GM19395 (cell line): ENCODE data around the gene KRTAP9-2.
"Not testable (repeated sequence)": the region's sequence is repeated elsewhere in the genome, so short reads cannot be mapped to it uniquely, and the experiment has no call there.

Experiments
- ATAC-seq: cut with Tn5 transposase; IDR thresholded peaks from one replicate; pipeline ENCODE4 v1.9.1; 2021; ENCODE audit warnings: mild to moderate bottlenecking, moderate library complexity; ENCODE audit not compliant: unreplicated experiment

The KRTAP9-2 gene, protein sequence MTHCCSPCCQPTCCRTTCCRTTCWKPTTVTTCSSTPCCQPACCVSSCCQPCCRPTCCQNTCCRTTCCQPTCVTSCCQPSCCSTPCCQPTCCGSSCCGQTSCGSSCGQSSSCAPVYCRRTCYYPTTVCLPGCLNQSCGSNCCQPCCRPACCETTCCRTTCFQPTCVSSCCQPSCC

GRCh38 chr17:41226598-41227095, at the start of gene KRTAP9-2:
Gene KRTAP9-2, plus strand, starts transcription at chr17:41226648. Its CDS starts 7 bp downstream, at chr17:41226655.
- ATAC-seq: not testable (repeated sequence)

- no peak for ATAC-seq
These were observed 49.6 kb upstream of the KRTAP9-2 start for GRCh38 chr17:41176744-41177387.

DNA sequence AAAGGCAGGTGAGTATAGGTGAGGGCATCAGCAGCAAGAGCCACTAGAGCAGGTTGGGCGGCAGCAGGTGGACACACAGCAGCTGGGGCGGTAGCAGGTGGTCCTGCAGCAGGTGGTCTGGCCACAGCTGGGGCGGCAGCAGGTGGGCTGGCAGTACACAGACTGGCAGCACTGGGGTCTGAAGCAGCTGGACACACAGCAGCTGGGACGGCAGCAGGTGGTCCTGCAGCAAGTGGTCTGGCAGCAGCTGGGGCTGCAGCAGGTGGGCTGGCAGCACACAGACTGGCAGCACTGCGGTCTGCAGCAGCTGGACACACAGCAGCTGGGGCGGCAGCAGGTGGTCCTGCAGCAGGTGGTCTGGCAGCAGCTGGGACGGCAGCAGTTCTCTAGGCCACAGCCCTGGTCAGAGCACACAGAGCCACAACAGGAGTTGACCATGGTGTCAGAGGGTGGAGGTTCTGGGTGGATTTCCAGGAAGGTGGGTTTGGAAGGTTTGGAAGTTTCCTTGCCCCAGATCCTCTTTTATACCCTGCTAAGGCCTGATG, 48.6 kb upstream of the KRTAP9-2 start, which contains the start of gene KRTAP4-2:
TSS of gene KRTAP4-2 (minus strand) at position 495 of the 545 bp plus-strand sequence. CDS start at position 438, 57 bp downstream.
- no peak for ATAC-seq

DNA sequence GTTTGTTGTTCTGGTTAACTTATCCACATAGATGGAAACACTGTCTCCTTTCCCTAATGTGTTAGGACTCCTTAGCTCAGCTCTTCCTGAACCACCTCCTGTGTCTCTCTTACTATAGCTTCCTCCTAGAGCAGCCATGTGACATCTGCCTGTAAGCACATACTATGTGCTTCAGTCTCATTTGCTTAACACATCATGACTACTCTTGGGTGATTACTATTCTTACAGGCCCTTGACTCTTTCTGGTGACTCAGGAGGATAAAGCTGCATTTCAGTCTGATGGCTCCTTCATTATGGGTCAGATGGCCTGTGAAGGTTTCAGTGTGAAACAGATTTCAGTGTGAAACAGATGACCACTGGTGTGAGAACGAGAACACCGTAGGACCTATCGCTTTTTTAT, 48.1 kb upstream of the KRTAP9-2 start:
- no peak for ATAC-seq

DNA sequence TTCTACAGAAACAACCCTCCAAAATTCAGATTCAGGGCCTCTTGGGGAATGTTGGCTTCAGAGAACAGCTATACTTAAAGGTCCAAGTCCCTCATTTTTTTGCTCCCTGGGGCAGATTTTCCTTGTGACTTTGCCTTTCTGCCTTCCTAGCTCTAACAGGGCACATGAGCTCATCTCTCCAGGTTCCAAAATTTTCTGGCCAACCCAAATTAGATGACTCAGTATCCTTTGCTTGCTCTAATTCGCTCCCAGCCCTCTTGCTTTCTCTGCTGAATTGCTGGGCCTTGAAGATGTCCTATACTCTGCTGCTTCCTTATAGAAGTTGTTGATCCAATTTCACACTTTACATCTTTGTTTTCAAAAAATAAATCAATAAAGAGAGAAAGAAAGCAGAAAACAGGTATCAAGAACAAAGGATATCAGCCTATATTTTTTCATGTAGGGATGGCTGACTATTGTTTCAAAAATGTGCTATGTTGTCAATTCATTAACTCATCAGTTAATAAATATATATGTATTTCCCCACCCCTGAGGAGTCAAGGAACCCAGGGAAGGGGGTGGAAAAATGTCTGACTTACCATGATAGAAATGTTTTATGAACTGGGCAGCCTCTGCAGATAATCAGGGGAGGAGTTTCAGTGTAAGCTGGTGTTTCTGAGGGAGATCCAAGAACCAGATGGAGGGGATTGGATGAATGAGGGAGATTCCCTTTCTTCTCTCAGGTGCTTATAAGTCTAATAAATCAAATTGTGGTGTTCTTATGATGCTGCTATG, 47.4 kb upstream of the KRTAP9-2 start:
- no peak for ATAC-seq

- no peak for ATAC-seq
These were observed 41.9 kb upstream of the KRTAP9-2 start, which contains the start of gene KRTAP4-1 for GRCh38 chr17:41184480-41184961. Gene KRTAP4-1, minus strand, starts transcription at chr17:41184911. Its CDS starts 57 bp downstream, at chr17:41184854.

DNA sequence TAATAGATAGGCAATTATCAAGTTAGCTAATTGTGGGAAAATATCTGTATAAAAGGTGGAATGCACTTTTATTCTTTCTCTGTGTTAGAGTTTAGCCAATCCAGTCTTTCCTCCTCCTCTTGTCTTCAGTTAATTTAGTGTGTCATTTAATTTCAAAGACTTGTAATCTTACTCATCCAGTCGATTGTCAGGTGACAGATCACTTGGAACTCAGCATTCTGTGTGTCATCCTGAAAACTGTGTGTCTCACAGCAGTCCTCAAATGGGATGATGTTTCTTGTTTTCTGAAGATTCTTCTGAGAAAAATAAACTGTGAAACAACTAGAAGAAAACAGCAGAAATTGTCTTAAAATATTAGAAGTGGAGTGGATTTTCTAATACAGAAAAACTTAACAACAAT, 41.4 kb upstream of the KRTAP9-2 start:
- ATAC-seq: no peak

DNA sequence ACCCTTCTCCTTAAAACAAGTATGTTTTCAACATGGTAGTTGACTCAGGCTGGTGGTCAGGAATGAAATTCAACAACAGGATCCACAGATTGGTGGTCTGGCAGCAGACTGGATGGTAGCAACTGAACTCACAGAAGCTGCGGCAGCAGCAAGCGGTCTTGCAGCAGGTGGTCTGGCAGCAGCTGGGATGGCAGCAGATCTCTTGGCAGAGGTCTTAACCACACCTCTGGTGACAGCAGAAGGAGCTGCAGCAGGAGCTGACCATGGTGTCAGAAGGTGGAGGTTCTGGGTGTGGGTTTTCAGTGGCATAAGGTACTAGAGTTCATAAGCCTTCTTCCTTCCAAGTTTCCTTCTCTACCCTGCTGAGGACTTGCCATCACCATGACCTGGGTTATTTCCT, 39.6 kb upstream of the KRTAP9-2 start:
- no peak for ATAC-seq

- ATAC-seq: not testable (repeated sequence)
These were observed 36.6 kb upstream of the KRTAP9-2 start, which contains the start of gene KRTAP9-1 for GRCh38 chr17:41189837-41190318. Gene KRTAP9-1, plus strand, starts transcription at chr17:41189887. Its CDS starts 0 bp downstream, at chr17:41189887.

DNA sequence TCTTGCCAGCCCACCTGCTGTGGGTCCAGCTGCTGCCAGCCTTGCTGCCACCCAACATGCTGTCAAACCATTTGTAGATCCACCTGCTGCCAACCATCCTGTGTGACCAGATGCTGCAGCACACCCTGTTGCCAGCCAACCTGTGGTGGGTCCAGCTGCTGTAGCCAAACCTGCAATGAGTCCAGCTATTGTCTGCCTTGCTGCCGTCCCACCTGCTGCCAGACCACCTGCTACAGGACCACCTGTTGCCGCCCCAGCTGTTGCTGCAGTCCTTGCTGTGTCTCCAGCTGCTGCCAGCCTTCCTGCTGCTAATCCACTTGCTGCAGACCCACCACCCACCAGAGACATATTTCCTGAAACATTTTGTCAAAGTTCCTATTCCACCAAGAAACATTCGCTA, 36.1 kb upstream of the KRTAP9-2 start:
- no peak for ATAC-seq

DNA sequence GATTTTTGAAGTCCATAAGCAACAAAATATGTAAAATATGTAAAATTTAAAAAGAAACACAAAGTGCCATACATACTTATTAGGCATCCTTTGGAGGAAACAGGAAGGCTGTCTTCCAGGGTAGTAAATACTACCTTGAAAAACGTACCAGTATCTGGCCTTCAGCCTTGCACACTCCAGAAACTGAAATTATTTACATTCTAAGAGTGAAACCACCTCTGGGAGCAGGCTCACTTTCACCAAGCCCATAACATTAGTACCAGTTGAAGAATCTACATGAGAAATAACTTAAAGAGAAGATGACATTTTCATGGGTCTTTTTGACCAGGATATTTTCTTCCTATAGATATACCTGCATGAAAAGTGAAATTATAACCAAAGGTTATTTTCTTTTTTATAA, 30.4 kb upstream of the KRTAP9-2 start:
- no peak for ATAC-seq

GRCh38 chr17:41199421-41200078, 26.9 kb upstream of the KRTAP9-2 start:
- ATAC-seq: no peak

DNA sequence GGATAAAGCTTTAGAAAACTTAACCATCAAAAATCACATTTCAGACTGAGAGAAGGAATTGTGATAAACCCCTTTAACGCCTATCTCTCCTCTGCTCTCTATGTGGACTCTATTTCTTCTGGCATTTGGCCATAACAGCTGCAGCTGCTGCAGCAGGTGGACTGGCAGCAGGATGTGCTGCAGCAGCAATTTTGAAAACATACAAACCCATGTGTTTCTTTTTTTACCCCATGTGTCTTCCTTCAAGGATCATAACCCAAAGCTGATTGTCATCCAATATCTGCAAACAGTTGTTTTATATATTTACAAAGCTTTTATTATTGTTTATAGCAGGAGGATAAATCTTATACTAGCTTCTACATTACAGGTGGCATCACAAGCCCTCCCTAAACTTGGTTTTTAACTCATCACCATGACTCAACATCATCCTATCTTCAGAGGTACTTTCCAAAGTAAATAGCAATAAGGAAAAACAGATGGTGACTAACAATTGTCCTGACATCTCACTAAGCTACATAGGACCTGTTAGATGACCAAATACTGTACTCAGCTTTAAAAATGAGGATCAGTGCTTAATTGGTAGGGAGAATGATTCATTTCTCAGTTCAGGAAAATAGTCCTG, 14.5 kb upstream of the KRTAP9-2 start:
- no peak for ATAC-seq

GRCh38 chr17:41212524-41213169, 13.8 kb upstream of the KRTAP9-2 start:
- ATAC-seq: no peak

DNA sequence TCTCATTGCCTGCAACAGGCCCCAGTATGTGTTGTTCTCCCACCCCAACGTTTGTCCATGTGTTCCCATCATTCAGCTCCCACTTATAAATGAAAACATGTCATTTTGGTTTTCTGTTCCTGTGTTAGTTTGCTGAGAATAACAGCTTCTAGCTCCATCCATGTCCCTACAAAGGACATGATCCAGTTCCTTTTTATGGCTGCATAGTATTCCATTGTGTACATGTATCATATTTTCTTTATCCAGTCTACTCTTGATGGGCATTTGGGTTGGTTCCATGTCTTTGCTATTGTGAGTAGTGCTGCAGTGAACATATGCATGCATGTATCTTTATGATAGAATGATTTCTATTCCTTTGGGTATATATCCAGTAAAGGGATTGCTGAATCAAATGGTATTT, 10.8 kb upstream of the KRTAP9-2 start:
- ATAC-seq: no peak

DNA sequence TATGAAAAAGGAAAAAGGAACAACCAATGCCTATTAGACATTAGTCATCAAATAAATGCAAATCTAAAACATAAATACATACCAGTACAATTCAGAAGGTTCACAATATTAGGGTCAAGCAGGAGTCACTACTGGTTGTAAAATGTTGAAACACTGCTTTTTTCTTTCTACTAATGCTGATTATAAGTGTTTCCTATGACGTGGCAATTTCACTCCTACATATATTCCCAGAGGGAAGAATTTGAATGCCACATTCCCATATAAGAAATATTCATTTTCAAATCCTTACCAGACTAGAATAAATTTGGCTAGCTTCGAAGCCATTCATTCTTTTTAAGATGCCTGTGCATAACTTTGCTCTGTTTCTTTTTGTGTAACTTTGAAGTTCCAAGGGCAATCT, 2.6 kb upstream of the KRTAP9-2 start:
- no peak for ATAC-seq

- no peak for ATAC-seq
These were observed 397 bp upstream of the KRTAP9-2 start for GRCh38 chr17:41226051-41226450.

- no peak for ATAC-seq
These were observed 3.6 kb downstream of the KRTAP9-2 start for GRCh38 chr17:41230094-41230493.

GRCh38 chr17:41231731-41232130, 5.3 kb downstream of the KRTAP9-2 start:
- no peak for ATAC-seq
